Panc1 (cell line): ENCODE data around the gene FAM83F.

Experiments
- CTCF ChIP-seq: fragments of 450-650 bp; IDR thresholded peaks from 2 replicates; pipeline ENCODE4 v1.5.1; 2017; ENCODE audit warnings: mild to moderate bottlenecking
- POLR2AphosphoS5 ChIP-seq: IDR thresholded peaks from 2 replicates; pipeline ENCODE4 v1.6.1; 2012; ENCODE audit warnings: mild to moderate bottlenecking, low read depth, low read length, moderate library complexity
- REST ChIP-seq, 2 experiments: IDR thresholded peaks; 2 replicates each; pipeline ENCODE4 v1.6.1; 2011 to 2012; ENCODE audit warnings: low read depth in 2 of 2, control low read depth in 1 of 2, low read length in 1 of 2, mild to moderate bottlenecking in 1 of 2, moderate library complexity in 1 of 2; ENCODE audit not compliant: insufficient read depth in 1 of 2
- SIN3A ChIP-seq: IDR thresholded peaks from 2 replicates; pipeline ENCODE4 v1.6.1; 2012; ENCODE audit warnings: low read depth, mild to moderate bottlenecking, low read length, moderate library complexity, borderline replicate concordance; ENCODE audit not compliant: insufficient read depth
- TCF7L2 ChIP-seq: IDR thresholded peaks from 2 replicates; pipeline ENCODE4 v1.6.1; 2011; ENCODE audit warnings: mild to moderate bottlenecking, low read depth, low read length, inconsistent platforms

DNA sequence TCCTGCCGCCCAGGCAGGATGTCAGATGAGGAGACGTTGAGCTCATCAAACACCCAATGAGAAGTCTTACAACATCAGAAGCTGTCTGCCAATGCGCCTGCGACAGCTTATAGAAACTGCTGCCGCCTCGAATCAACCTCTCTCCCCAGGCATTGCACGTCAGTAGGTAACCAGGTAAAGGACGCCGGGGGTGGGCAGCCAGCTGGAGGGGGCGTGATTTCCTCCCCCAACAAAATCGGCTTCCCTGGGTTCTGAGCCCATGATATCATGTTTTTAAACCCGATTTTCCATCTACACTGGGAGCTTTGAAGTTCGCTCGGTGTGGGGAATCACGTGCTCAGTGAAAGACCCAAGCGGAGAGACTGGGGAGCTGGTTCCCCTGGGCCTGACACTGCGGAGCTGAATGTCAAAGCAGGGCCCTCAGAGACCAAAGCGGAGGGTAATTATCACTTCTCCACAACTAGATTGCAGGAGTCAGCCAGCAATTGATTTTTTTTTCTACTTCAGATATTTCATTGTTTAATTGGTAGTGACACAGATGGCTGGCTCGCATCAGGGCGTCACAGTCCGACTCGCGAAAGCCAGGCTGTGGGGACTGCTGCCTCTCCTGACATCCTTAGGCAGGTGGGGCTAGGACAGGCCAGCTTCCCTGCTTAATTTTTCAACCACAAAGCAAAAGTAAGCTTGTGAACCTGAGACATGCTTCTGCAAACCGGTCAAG, 15.4 kb downstream of the FAM83F start:
- TF ChIP-seq CTCF = no peak
- TF ChIP-seq REST (IDR thresholded peaks at IDR 0.05; ENCODE audit: insufficient read depth in 1 of 2, low read depth in 2 of 2, low read length in 1 of 2) = no peak
- no peak for TF ChIP-seq POLR2AphosphoS5
- no peak for TF ChIP-seq TCF7L2
- no peak for TF ChIP-seq SIN3A
